ENCODE results near the gene C2orf74. TPM values are rescaled to one million over a fixed set of nuclear protein-coding genes. Genes with fewer than 3 reads are reported as not detected.

Gene C2orf74
- total RNA-seq, 1 donor from 2014 or later: 11.5 TPM

DNA sequence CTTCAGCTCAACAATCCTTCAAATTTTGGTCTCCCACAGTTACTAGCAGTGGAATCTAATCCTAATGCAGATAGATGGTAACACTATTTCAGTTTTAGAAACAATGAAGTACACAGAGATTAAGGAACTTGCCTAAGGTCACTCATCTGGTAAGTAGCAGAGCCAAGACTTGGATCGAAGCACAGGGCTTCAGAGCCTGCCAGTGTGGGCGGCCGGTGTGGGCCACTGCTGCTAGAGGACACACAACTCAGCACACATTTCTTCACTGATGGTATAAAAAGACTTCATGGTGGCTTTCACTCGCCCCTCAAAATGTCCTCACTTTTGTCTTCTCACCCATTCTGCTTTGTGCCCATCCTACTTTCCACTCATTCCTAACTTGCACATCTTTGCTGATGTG, 11.1 kb downstream of the C2orf74 start:
- H3K79me2 ChIP-seq (ENCODE audit: insufficient read depth, low read length): peaks cover 6% of the 10 kb centered on the region
- H3K27ac ChIP-seq (ENCODE audit: low read depth, low read length): no peak overlapping the region
- no peaks in the 10 kb centered on the region for H3K36me3 ChIP-seq (ENCODE audit: insufficient read depth, low read length)
- H3K4me3 ChIP-seq (ENCODE audit: insufficient read depth, low read depth, low read length): no peak overlapping the region
- TF ChIP-seq EZH2 (IDR thresholded peaks at IDR 0.05; ENCODE audit: insufficient read depth, low read length) (no peak), CTCF (IDR thresholded peaks at IDR 0.05; ENCODE audit: insufficient read depth, low read depth, low read length) (no peak)
- Mint-ChIP-seq H3K4me1 (ENCODE audit: low read depth, unreplicated experiment) (peaks cover under 1% of the 10 kb centered on the region), H3K9me3 (ENCODE audit: unreplicated experiment) (peaks cover 2% of the 10 kb centered on the region), H3K36me3 (ENCODE audit: low read depth, unreplicated experiment) (peaks cover 11% of the 10 kb centered on the region), H3K27me3 (ENCODE audit: low read depth, unreplicated experiment) (peaks cover 6% of the 10 kb centered on the region), H3K4me3 (ENCODE audit: unreplicated experiment) (no peak overlapping the region), H3K27ac (ENCODE audit: unreplicated experiment) (no peak overlapping the region)
- DNase-seq (ENCODE audit: low read depth) (no peak), FAIRE-seq (no peak)
- no peaks in the 10 kb centered on the region for H4K20me1 ChIP-seq (ENCODE audit: insufficient read depth, low read length)
- H3K27me3 ChIP-seq (ENCODE audit: insufficient read depth, low read length): no peaks in the 10 kb centered on the region
- no peaks in the 10 kb centered on the region for H3K9me3 ChIP-seq (ENCODE audit: insufficient read depth, low read depth, low read length)
- no peak overlapping the region for H2AFZ ChIP-seq (ENCODE audit: low read depth, low read length)
- peaks cover 10% of the 10 kb centered on the region for H3K4me1 ChIP-seq (ENCODE audit: insufficient read depth, low read length)
- H3K9ac ChIP-seq (ENCODE audit: low read length): no peak overlapping the region
- H3K4me2 ChIP-seq (ENCODE audit: low read length): no peak overlapping the region

GRCh38 chr2:61175036-61175435, 13.0 kb downstream of the C2orf74 start:
- H3K27ac ChIP-seq (ENCODE audit: low read depth, low read length): no peak overlapping the region
- DNase-seq (ENCODE audit: low read depth) (no peak), FAIRE-seq (no peak)
- no peak overlapping the region for H3K4me2 ChIP-seq (ENCODE audit: low read length)
- Mint-ChIP-seq H3K27me3 (ENCODE audit: low read depth, unreplicated experiment) (peaks cover 6% of the 10 kb centered on the region), H3K9me3 (ENCODE audit: unreplicated experiment) (peaks cover 2% of the 10 kb centered on the region), H3K4me3 (ENCODE audit: unreplicated experiment) (no peak overlapping the region), H3K4me1 (ENCODE audit: low read depth, unreplicated experiment) (peaks cover 18% of the 10 kb centered on the region), H3K36me3 (ENCODE audit: low read depth, unreplicated experiment) (peaks cover 7% of the 10 kb centered on the region), H3K27ac (ENCODE audit: unreplicated experiment) (no peak overlapping the region)
- H2AFZ ChIP-seq (ENCODE audit: low read depth, low read length): no peak overlapping the region
- no peak overlapping the region for H3K4me3 ChIP-seq (ENCODE audit: insufficient read depth, low read depth, low read length)
- no peak overlapping the region for H3K9ac ChIP-seq (ENCODE audit: low read length)
- peaks cover 21% of the 10 kb centered on the region for H3K79me2 ChIP-seq (ENCODE audit: insufficient read depth, low read length)
- peaks cover 29% of the 10 kb centered on the region for H3K4me1 ChIP-seq (ENCODE audit: insufficient read depth, low read length)
- no peaks in the 10 kb centered on the region for H3K27me3 ChIP-seq (ENCODE audit: insufficient read depth, low read length)
- H3K9me3 ChIP-seq (ENCODE audit: insufficient read depth, low read depth, low read length): no peaks in the 10 kb centered on the region
- no peaks in the 10 kb centered on the region for H4K20me1 ChIP-seq (ENCODE audit: insufficient read depth, low read length)
- TF ChIP-seq CTCF (IDR thresholded peaks at IDR 0.05; ENCODE audit: insufficient read depth, low read depth, low read length) (no peak), EZH2 (IDR thresholded peaks at IDR 0.05; ENCODE audit: insufficient read depth, low read length) (no peak)
- H3K36me3 ChIP-seq (ENCODE audit: insufficient read depth, low read length): no peaks in the 10 kb centered on the region
